Lower lobe of right lung (tissue), 2 donors: ENCODE results near the gene NME3. TPM values are rescaled to one million over a fixed set of nuclear protein-coding genes. Genes with fewer than 3 reads are reported as not detected.
A peak's percentile ranks its signal among the peaks of the same experiment; 100 is the strongest.
"Not testable (repeated sequence)": the region's sequence is repeated elsewhere in the genome, so short reads cannot be mapped to it uniquely, and the experiment has no call there.

Experiments used
- ATAC-seq, 2 donors: fragments of 200-7000 bp; cut with Tn5 transposase; one replicate each; pipeline ENCODE4 v1.9.1; 2020 to 2022; ENCODE audit warnings: mild to moderate bottlenecking in 2 of 2, moderate library complexity in 2 of 2
- DNase-seq: peaks from one replicate; pipeline ENCODE4 v3.0.0-alpha.2; 2020
- H3K27ac ChIP-seq: fragments of 200-600 bp; one replicate; pipeline ENCODE4 v1.8.0; 2022
- H3K27me3 ChIP-seq: fragments of 200-600 bp; one replicate; pipeline ENCODE4 v1.8.0; 2022; ENCODE audit warnings: low read depth
- H3K36me3 ChIP-seq: fragments of 200-600 bp; one replicate; pipeline ENCODE4 v1.8.0; 2022; ENCODE audit warnings: mild to moderate bottlenecking
- H3K4me1 ChIP-seq: fragments of 200-600 bp; one replicate; pipeline ENCODE4 v1.8.0; 2022
- H3K4me3 ChIP-seq: fragments of 200-600 bp; one replicate; pipeline ENCODE4 v1.8.0; 2022; ENCODE audit warnings: mild to moderate bottlenecking
- H3K9me3 ChIP-seq: fragments of 200-600 bp; one replicate; pipeline ENCODE4 v1.8.0; 2022
- CTCF ChIP-seq: fragments of 200-600 bp; IDR thresholded peaks from one replicate; pipeline ENCODE4 v1.8.0; 2022; ENCODE audit warnings: antibody characterized with exemption, mild to moderate bottlenecking
- intact Hi-C: fragments of 100-400 bp; cut with DNase I; formaldehyde crosslinking; loops from one replicate; pipeline ENCODE4 v1.11.0; 2022
- total RNA-seq: library from RNA; stranded (reverse); fragmentation: NEBNext Ultra II Directional; extraction: Animal tissue kit (Norgen Biotek cat#: 25700); gene quantifications from one replicate; pipeline ENCODE4 v1.2.1, GENCODE V29; 2021
- donor health status: DM: no; HTN: yes; CAD: no; lungs with severe emphysema.

NME3 gene
- total RNA-seq, 1 donor from 2014 or later, result 56.5 TPM

GRCh38 chr16:1808691-1809090 is 37.3 kb upstream of the NME3 start:
- intact Hi-C loops, result no loop called here
- H3K36me3 ChIP-seq, result peaks cover 49% of the 10 kb centered on the region
- peak; percentile 34 for DNase-seq
- H3K4me3 ChIP-seq, result no peak overlapping the region
- H3K27me3 ChIP-seq, result no peaks in the 10 kb centered on the region
- no peak overlapping the region for H3K27ac ChIP-seq
- no peaks in the 10 kb centered on the region for H3K9me3 ChIP-seq
- no peak for ATAC-seq
- peaks cover 11% of the 10 kb centered on the region for H3K4me1 ChIP-seq
- TF ChIP-seq CTCF, result no peak

GRCh38 chr16:1807626-1808025 is 36.3 kb upstream of the NME3 start:
- ATAC-seq (no peak), DNase-seq (no peak)
- Histone ChIP-seq H3K36me3 (peaks cover 47% of the 10 kb centered on the region), H3K27me3 (no peaks in the 10 kb centered on the region), H3K4me3 (no peak overlapping the region), H3K9me3 (no peaks in the 10 kb centered on the region), H3K27ac (no peak overlapping the region), H3K4me1 (peaks cover 5% of the 10 kb centered on the region)
- TF ChIP-seq CTCF, result no peak
- intact Hi-C loops, result no loop called here

- H3K9me3 ChIP-seq, result peaks cover 6% of the 10 kb centered on the region
- intact Hi-C loops, result no loop called here
- no peaks in the 10 kb centered on the region for H3K27me3 ChIP-seq
- H3K4me1 ChIP-seq, result no peaks in the 10 kb centered on the region
- H3K4me3 ChIP-seq, result no peak overlapping the region
- no peak for TF ChIP-seq CTCF
- ATAC-seq (no peak), DNase-seq (no peak)
- no peak overlapping the region for H3K27ac ChIP-seq
- H3K36me3 ChIP-seq, result peaks cover 5% of the 10 kb centered on the region
Measured at GRCh38 chr16:1800701-1801100, 29.4 kb upstream of the NME3 start.

GRCh38 chr16:1799263-1799662 is 27.9 kb upstream of the NME3 start:
- H3K4me3 ChIP-seq, ATAC-seq, intact Hi-C loops, H3K27ac ChIP-seq, H3K4me1 ChIP-seq, H3K9me3 ChIP-seq, H3K36me3 ChIP-seq, DNase-seq, H3K27me3 ChIP-seq: not testable (repeated sequence)

GRCh38 chr16:1794908-1795666 is 23.7 kb upstream of the NME3 start:
- H3K4me3 ChIP-seq, result peak overlapping the region; percentile 11
- H3K4me1 ChIP-seq, result no peaks in the 10 kb centered on the region
- H3K9me3 ChIP-seq, result peaks cover 6% of the 10 kb centered on the region
- DNase-seq (peak; percentile 45), ATAC-seq (no peak)
- peak overlapping the region; percentile 46 for H3K27ac ChIP-seq
- H3K36me3 ChIP-seq, result peaks cover under 1% of the 10 kb centered on the region
- intact Hi-C loops, result no loop called here
- no peak for TF ChIP-seq CTCF
- no peaks in the 10 kb centered on the region for H3K27me3 ChIP-seq

- intact Hi-C loops, result no loop called here
- H3K36me3 ChIP-seq, result peaks cover 7% of the 10 kb centered on the region
- no peaks in the 10 kb centered on the region for H3K4me1 ChIP-seq
- H3K9me3 ChIP-seq, result peaks cover 6% of the 10 kb centered on the region
- TF ChIP-seq CTCF, result no peak
- peak overlapping the region; percentile 58 for H3K27ac ChIP-seq
- H3K27me3 ChIP-seq, result no peaks in the 10 kb centered on the region
- ATAC-seq (peak; percentile 76 to 83), DNase-seq (peak; percentile 72)
- H3K4me3 ChIP-seq, result peak overlapping the region; percentile 39
Measured at GRCh38 chr16:1794221-1794871, 23.0 kb upstream of the NME3 start.
